Fibroblast of skin of abdomen (primary cell): ENCODE results near the gene CACNA1S.

Experiments
- DNase-seq: peaks from one replicate; pipeline ENCODE4 v3.0.0-alpha.2; 2013

Gene CACNA1S

GRCh38 chr1:201009962-201010645 is 102.1 kb downstream of the CACNA1S start:
- DNase-seq, result no peak

GRCh38 chr1:201008666-201009360 is 103.4 kb downstream of the CACNA1S start:
- no peak for DNase-seq

GRCh38 chr1:201007481-201007880 is 104.7 kb downstream of the CACNA1S start:
- no peak for DNase-seq

- DNase-seq, result no peak
These were observed 105.8 kb downstream of the CACNA1S start for GRCh38 chr1:201006450-201006849.

- no peak for DNase-seq
These were observed 107.5 kb downstream of the CACNA1S start for GRCh38 chr1:201004732-201005131.

- no peak for DNase-seq
These were observed 108.1 kb downstream of the CACNA1S start for GRCh38 chr1:201004154-201004553.

GRCh38 chr1:201002510-201002909 is 109.7 kb downstream of the CACNA1S start:
- no peak for DNase-seq

- no peak for DNase-seq
These were observed 110.3 kb downstream of the CACNA1S start for GRCh38 chr1:201001962-201002361.

- no peak for DNase-seq
These were observed 111.8 kb downstream of the CACNA1S start for GRCh38 chr1:201000391-201000790.

GRCh38 chr1:200999667-201000066 is 112.6 kb downstream of the CACNA1S start:
- no peak for DNase-seq

- no peak for DNase-seq
These were observed 113.9 kb downstream of the CACNA1S start for GRCh38 chr1:200998323-200998722.

GRCh38 chr1:200992382-200993048 is 119.7 kb downstream of the CACNA1S start:
- no peak for DNase-seq

GRCh38 chr1:200991097-200991614 is 121.1 kb downstream of the CACNA1S start:
- no peak for DNase-seq

GRCh38 chr1:200990114-200990513 is 122.1 kb downstream of the CACNA1S start:
- DNase-seq, result no peak
